ENCODE results near the gene ARHGAP40.

The ARHGAP40 gene

GRCh38 chr20:38609815-38610214 is 8.2 kb downstream of the ARHGAP40 start:
- H3K27me3 ChIP-seq (ENCODE audit: control insufficient read depth, insufficient read depth, low read length) = no peaks in the 10 kb centered on the region
- H3K4me1 ChIP-seq (ENCODE audit: control insufficient read depth, insufficient read depth, low read length) = peaks cover 2% of the 10 kb centered on the region
- H3K36me3 ChIP-seq (ENCODE audit: control insufficient read depth, insufficient read depth, low read length) = no peaks in the 10 kb centered on the region
- no peak overlapping the region for H3K9ac ChIP-seq (ENCODE audit: low read depth, low read length)
- H3K9me3 ChIP-seq (ENCODE audit: control insufficient read depth, insufficient read depth, low read length) = no peaks in the 10 kb centered on the region
- H3K4me3 ChIP-seq (ENCODE audit: low read depth, low read length) = no peak overlapping the region

GRCh38 chr20:38610521-38610920 is 8.9 kb downstream of the ARHGAP40 start:
- H3K4me3 ChIP-seq (ENCODE audit: low read depth, low read length) = no peak overlapping the region
- H3K9ac ChIP-seq (ENCODE audit: low read depth, low read length) = no peak overlapping the region
- H3K36me3 ChIP-seq (ENCODE audit: control insufficient read depth, insufficient read depth, low read length) = no peaks in the 10 kb centered on the region
- H3K4me1 ChIP-seq (ENCODE audit: control insufficient read depth, insufficient read depth, low read length) = peaks cover 2% of the 10 kb centered on the region
- H3K27me3 ChIP-seq (ENCODE audit: control insufficient read depth, insufficient read depth, low read length) = no peaks in the 10 kb centered on the region
- H3K9me3 ChIP-seq (ENCODE audit: control insufficient read depth, insufficient read depth, low read length) = no peaks in the 10 kb centered on the region

GRCh38 chr20:38612751-38613515 is 11.3 kb downstream of the ARHGAP40 start:
- no peak overlapping the region for H3K4me3 ChIP-seq (ENCODE audit: low read depth, low read length)
- peaks cover 2% of the 10 kb centered on the region for H3K4me1 ChIP-seq (ENCODE audit: control insufficient read depth, insufficient read depth, low read length)
- H3K36me3 ChIP-seq (ENCODE audit: control insufficient read depth, insufficient read depth, low read length) = no peaks in the 10 kb centered on the region
- H3K9me3 ChIP-seq (ENCODE audit: control insufficient read depth, insufficient read depth, low read length) = no peaks in the 10 kb centered on the region
- no peak overlapping the region for H3K9ac ChIP-seq (ENCODE audit: low read depth, low read length)
- no peaks in the 10 kb centered on the region for H3K27me3 ChIP-seq (ENCODE audit: control insufficient read depth, insufficient read depth, low read length)

- H3K9me3 ChIP-seq (ENCODE audit: control insufficient read depth, insufficient read depth, low read length) = no peaks in the 10 kb centered on the region
- H3K4me3 ChIP-seq (ENCODE audit: low read depth, low read length) = no peak overlapping the region
- H3K36me3 ChIP-seq (ENCODE audit: control insufficient read depth, insufficient read depth, low read length) = peaks cover 3% of the 10 kb centered on the region
- no peaks in the 10 kb centered on the region for H3K27me3 ChIP-seq (ENCODE audit: control insufficient read depth, insufficient read depth, low read length)
- peaks cover 2% of the 10 kb centered on the region for H3K4me1 ChIP-seq (ENCODE audit: control insufficient read depth, insufficient read depth, low read length)
- H3K9ac ChIP-seq (ENCODE audit: low read depth, low read length) = no peak overlapping the region
Measured at GRCh38 chr20:38615283-38615682, 13.7 kb downstream of the ARHGAP40 start.

- Histone ChIP-seq H3K4me3 (ENCODE audit: low read depth, low read length) (no peak overlapping the region), H3K9ac (ENCODE audit: low read depth, low read length) (no peak overlapping the region), H3K36me3 (ENCODE audit: control insufficient read depth, insufficient read depth, low read length) (peaks cover 3% of the 10 kb centered on the region), H3K9me3 (ENCODE audit: control insufficient read depth, insufficient read depth, low read length) (no peaks in the 10 kb centered on the region), H3K27me3 (ENCODE audit: control insufficient read depth, insufficient read depth, low read length) (no peaks in the 10 kb centered on the region), H3K4me1 (ENCODE audit: control insufficient read depth, insufficient read depth, low read length) (peaks cover 2% of the 10 kb centered on the region)
Measured at GRCh38 chr20:38616457-38616856, 14.8 kb downstream of the ARHGAP40 start.

- H3K4me3 ChIP-seq (ENCODE audit: low read depth, low read length) = no peak overlapping the region
- peaks cover 2% of the 10 kb centered on the region for H3K4me1 ChIP-seq (ENCODE audit: control insufficient read depth, insufficient read depth, low read length)
- H3K36me3 ChIP-seq (ENCODE audit: control insufficient read depth, insufficient read depth, low read length) = peaks cover 3% of the 10 kb centered on the region
- no peaks in the 10 kb centered on the region for H3K27me3 ChIP-seq (ENCODE audit: control insufficient read depth, insufficient read depth, low read length)
- H3K9ac ChIP-seq (ENCODE audit: low read depth, low read length) = no peak overlapping the region
- no peaks in the 10 kb centered on the region for H3K9me3 ChIP-seq (ENCODE audit: control insufficient read depth, insufficient read depth, low read length)
Measured at GRCh38 chr20:38617011-38617829, 15.6 kb downstream of the ARHGAP40 start.

GRCh38 chr20:38617830-38618196 is 16.2 kb downstream of the ARHGAP40 start:
- H3K27me3 ChIP-seq (ENCODE audit: control insufficient read depth, insufficient read depth, low read length) = no peaks in the 10 kb centered on the region
- H3K36me3 ChIP-seq (ENCODE audit: control insufficient read depth, insufficient read depth, low read length) = peaks cover 3% of the 10 kb centered on the region
- no peaks in the 10 kb centered on the region for H3K9me3 ChIP-seq (ENCODE audit: control insufficient read depth, insufficient read depth, low read length)
- H3K4me1 ChIP-seq (ENCODE audit: control insufficient read depth, insufficient read depth, low read length) = no peaks in the 10 kb centered on the region
- H3K9ac ChIP-seq (ENCODE audit: low read depth, low read length) = no peak overlapping the region
- H3K4me3 ChIP-seq (ENCODE audit: low read depth, low read length) = no peak overlapping the region

GRCh38 chr20:38620441-38620840 is 18.8 kb downstream of the ARHGAP40 start:
- Histone ChIP-seq H3K36me3 (ENCODE audit: control insufficient read depth, insufficient read depth, low read length) (peaks cover 3% of the 10 kb centered on the region), H3K4me1 (ENCODE audit: control insufficient read depth, insufficient read depth, low read length) (no peaks in the 10 kb centered on the region), H3K27me3 (ENCODE audit: control insufficient read depth, insufficient read depth, low read length) (no peaks in the 10 kb centered on the region), H3K9ac (ENCODE audit: low read depth, low read length) (no peak overlapping the region), H3K4me3 (ENCODE audit: low read depth, low read length) (no peak overlapping the region), H3K9me3 (ENCODE audit: control insufficient read depth, insufficient read depth, low read length) (no peaks in the 10 kb centered on the region)

GRCh38 chr20:38623061-38623460 is 21.5 kb downstream of the ARHGAP40 start:
- Histone ChIP-seq H3K9ac (ENCODE audit: low read depth, low read length) (no peak overlapping the region), H3K4me1 (ENCODE audit: control insufficient read depth, insufficient read depth, low read length) (no peaks in the 10 kb centered on the region), H3K9me3 (ENCODE audit: control insufficient read depth, insufficient read depth, low read length) (no peaks in the 10 kb centered on the region), H3K36me3 (ENCODE audit: control insufficient read depth, insufficient read depth, low read length) (peaks cover 3% of the 10 kb centered on the region), H3K27me3 (ENCODE audit: control insufficient read depth, insufficient read depth, low read length) (no peaks in the 10 kb centered on the region), H3K4me3 (ENCODE audit: low read depth, low read length) (no peak overlapping the region)

GRCh38 chr20:38624084-38624483 is 22.5 kb downstream of the ARHGAP40 start:
- Histone ChIP-seq H3K9me3 (ENCODE audit: control insufficient read depth, insufficient read depth, low read length) (no peaks in the 10 kb centered on the region), H3K4me1 (ENCODE audit: control insufficient read depth, insufficient read depth, low read length) (no peaks in the 10 kb centered on the region), H3K9ac (ENCODE audit: low read depth, low read length) (no peak overlapping the region), H3K27me3 (ENCODE audit: control insufficient read depth, insufficient read depth, low read length) (no peaks in the 10 kb centered on the region), H3K4me3 (ENCODE audit: low read depth, low read length) (no peak overlapping the region), H3K36me3 (ENCODE audit: control insufficient read depth, insufficient read depth, low read length) (no peaks in the 10 kb centered on the region)

- H3K9ac ChIP-seq (ENCODE audit: low read depth, low read length) = no peak overlapping the region
- H3K9me3 ChIP-seq (ENCODE audit: control insufficient read depth, insufficient read depth, low read length) = no peaks in the 10 kb centered on the region
- no peak overlapping the region for H3K4me3 ChIP-seq (ENCODE audit: low read depth, low read length)
- H3K27me3 ChIP-seq (ENCODE audit: control insufficient read depth, insufficient read depth, low read length) = no peaks in the 10 kb centered on the region
- H3K4me1 ChIP-seq (ENCODE audit: control insufficient read depth, insufficient read depth, low read length) = no peaks in the 10 kb centered on the region
- no peaks in the 10 kb centered on the region for H3K36me3 ChIP-seq (ENCODE audit: control insufficient read depth, insufficient read depth, low read length)
Measured at GRCh38 chr20:38625896-38626295, 24.3 kb downstream of the ARHGAP40 start.
